HepG2 (cell line): ENCODE data around the gene NFE2. TPM values are rescaled to one million over a fixed set of nuclear protein-coding genes. Genes with fewer than 3 reads are reported as not detected.

Experiments
- BHLHE40 ChIP-seq: IDR thresholded peaks from 2 replicates; pipeline ENCODE4 v1.6.1; 2011; ENCODE audit warnings: low read length, improper control_type of control experiment
- CEBPG ChIP-seq: IDR thresholded peaks from 2 replicates; pipeline ENCODE4 v1.6.1; 2016
- CREB3 ChIP-seq: sonication (generic); formaldehyde crosslinking; IDR thresholded peaks from 2 replicates; pipeline ENCODE4 v1.5.0; 2020; ENCODE audit warnings: missing genetic modification reagents
- DR1 ChIP-seq: sonication (generic); formaldehyde crosslinking; IDR thresholded peaks from 2 replicates; pipeline ENCODE4 v1.8.0; 2021; ENCODE audit warnings: mild to moderate bottlenecking, missing genetic modification reagents, inconsistent platforms
- ELF1 ChIP-seq: sonication (generic); formaldehyde crosslinking; IDR thresholded peaks from 2 replicates; pipeline ENCODE4 v1.4.0; 2020; ENCODE audit warnings: missing genetic modification reagents
- ESRRA ChIP-seq: sonication (generic); formaldehyde crosslinking; IDR thresholded peaks from 2 replicates; pipeline ENCODE4 v1.5.1; 2020; ENCODE audit warnings: mild to moderate bottlenecking, low read depth, missing genetic modification reagents
- FOXJ3 ChIP-seq: sonication (generic); formaldehyde crosslinking; IDR thresholded peaks from 2 replicates; pipeline ENCODE4 v1.4.0; 2020; ENCODE audit warnings: missing genetic modification reagents, mild to moderate bottlenecking, borderline replicate concordance
- GABPB1 ChIP-seq: IDR thresholded peaks from 2 replicates; pipeline ENCODE4 v1.6.1; 2016; ENCODE audit warnings: mild to moderate bottlenecking, missing genetic modification reagents, moderate library complexity, missing compliant biosample characterization
- KLF15 ChIP-seq: sonication (generic); formaldehyde crosslinking; IDR thresholded peaks from 2 replicates; pipeline ENCODE4 v1.8.1; 2023; ENCODE audit warnings: borderline replicate concordance, mild to moderate bottlenecking, inconsistent platforms, missing genetic modification reagents, mixed read lengths
- MIER3 ChIP-seq: IDR thresholded peaks from 2 replicates; pipeline ENCODE4 v1.6.1; 2016; ENCODE audit warnings: missing compliant biosample characterization, borderline replicate concordance
- MTA1 ChIP-seq: sonication (generic); formaldehyde crosslinking; IDR thresholded peaks from 2 replicates; pipeline ENCODE4 v1.4.0; 2020; ENCODE audit warnings: missing genetic modification reagents, mild to moderate bottlenecking, borderline replicate concordance
- MXI1 ChIP-seq: IDR thresholded peaks from 3 replicates; pipeline ENCODE4 v1.6.1; 2012; ENCODE audit warnings: low read depth, low read length, inconsistent platforms, borderline replicate concordance
- RAD51 ChIP-seq: fragments of 450-650 bp; IDR thresholded peaks from 2 replicates; pipeline ENCODE4 v1.6.1; 2016; ENCODE audit warnings: borderline replicate concordance
- RNF219 ChIP-seq: sonication (generic); formaldehyde crosslinking; IDR thresholded peaks from 2 replicates; pipeline ENCODE4 v1.5.0; 2020; ENCODE audit warnings: mild to moderate bottlenecking, missing genetic modification reagents
- SOX6 ChIP-seq, 2 experiments: fragments of 450-650 bp in 1 of 2; sonication (generic) in 1 of 2; formaldehyde crosslinking in 1 of 2; IDR thresholded peaks; 2 replicates each; pipeline versions ENCODE4 v1.4.0 to v1.6.1; 2017 to 2020; ENCODE audit warnings: antibody characterized with exemption in 1 of 2, mild to moderate bottlenecking in 1 of 2, missing genetic modification reagents in 1 of 2
- TBL1XR1 ChIP-seq: fragments of 150-350 bp; IDR thresholded peaks from 2 replicates; pipeline ENCODE4 v1.6.1; 2014; ENCODE audit warnings: borderline replicate concordance, low read length; ENCODE audit not compliant: partially characterized antibody
- THAP8 ChIP-seq: sonication (generic); formaldehyde crosslinking; IDR thresholded peaks from 2 replicates; pipeline ENCODE4 v1.5.1; 2020; ENCODE audit warnings: missing genetic modification reagents, mild to moderate bottlenecking, borderline replicate concordance
- TOPORS ChIP-seq: sonication (generic); formaldehyde crosslinking; IDR thresholded peaks from 2 replicates; pipeline ENCODE4 v1.8.0; 2023; ENCODE audit warnings: mild to moderate bottlenecking, missing genetic modification reagents
- TP53 ChIP-seq: sonication (generic); formaldehyde crosslinking; conservative IDR thresholded peaks from 2 replicates; pipeline ENCODE4 v1.4.0; 2020; ENCODE audit warnings: missing genetic modification reagents
- TSC22D2 ChIP-seq: sonication (generic); formaldehyde crosslinking; IDR thresholded peaks from 2 replicates; pipeline ENCODE4 v1.5.1; 2020; ENCODE audit warnings: missing genetic modification reagents, mild to moderate bottlenecking, borderline replicate concordance
- ZBTB8A ChIP-seq: sonication (generic); formaldehyde crosslinking; IDR thresholded peaks from 2 replicates; pipeline ENCODE4 v1.4.0; 2020; ENCODE audit warnings: mild to moderate bottlenecking, low read depth, missing genetic modification reagents, borderline replicate concordance
- ZNF235 ChIP-seq: sonication (generic); formaldehyde crosslinking; IDR thresholded peaks from 2 replicates; pipeline ENCODE4 v1.8.1; 2023; ENCODE audit warnings: mild to moderate bottlenecking, missing genetic modification reagents, borderline replicate concordance
- ZNF251 ChIP-seq: sonication (generic); formaldehyde crosslinking; IDR thresholded peaks from 2 replicates; pipeline ENCODE4 v1.9.0; 2021; ENCODE audit warnings: mild to moderate bottlenecking, missing genetic modification reagents
- ZNF644 ChIP-seq: IDR thresholded peaks from 2 replicates; pipeline ENCODE4 v1.6.1; 2016; ENCODE audit warnings: low read depth
- ZNF75D ChIP-seq: sonication (generic); formaldehyde crosslinking; IDR thresholded peaks from 2 replicates; pipeline ENCODE4 v1.8.1; 2023; ENCODE audit warnings: missing genetic modification reagents, mild to moderate bottlenecking, borderline replicate concordance
- ZNF841 ChIP-seq: sonication (generic); formaldehyde crosslinking; IDR thresholded peaks from 2 replicates; pipeline ENCODE4 v1.8.1; 2023; ENCODE audit warnings: missing genetic modification reagents, borderline replicate concordance
- polyA plus RNA-seq, 8 experiments: library from polyadenylated mRNA; depleted of rRNA in 3 of 8; stranded (reverse) in 7 of 8; unstranded in 1 of 8; fragments of >200 nt; fragmentation: Illumina TruSeq in 4 of 8; extraction: Trizol in 4 of 8; gene quantifications; 2 replicates each; pipeline versions ENCODE4 v1.2.1 to v1.2.3, GENCODE V29; 2011 to 2016; ENCODE audit warnings: low read depth in 4 of 8, missing spikeins in 1 of 8, mixed read lengths in 1 of 8; ENCODE audit not compliant: insufficient read depth in 1 of 8
- total RNA-seq, 5 experiments: library from RNA; depleted of rRNA; stranded (reverse); fragments of >200 nt; fragmentation: Illumina TruSeq; extraction: Trizol; gene quantifications; 2 replicates each; pipeline ENCODE4 v1.2.3, GENCODE V29; 2016; ENCODE audit warnings: low read depth in 1 of 5

Gene NFE2
- total and polyA plus RNA-seq, 2 of the 13 experiments (the other 11 are each of a cell fraction or from before 2014, with no cell fraction given), result 4.5 to 7.8 TPM

- no peak for TF ChIP-seq CREB3 (CRISPR knock-in tag)
- no peak for TF ChIP-seq GABPB1 (CRISPR knock-in tag)
- TF ChIP-seq RNF219, result no peak
- TF ChIP-seq TSC22D2 (CRISPR knock-in tag), result no peak
- TF ChIP-seq ZNF75D (CRISPR knock-in tag), result no peak
- TF ChIP-seq BHLHE40, result no peak
- no peak for TF ChIP-seq KLF15
- no peak for TF ChIP-seq THAP8 (CRISPR knock-in tag)
- TF ChIP-seq ZBTB8A (CRISPR knock-in tag), result no peak
- no peak for TF ChIP-seq ZNF644 (CRISPR knock-in tag)
- 0 out of 2 replicates have a peak, but pooled peaks have one; percentile 7 for TF ChIP-seq ESRRA (CRISPR knock-in tag)
- TF ChIP-seq MTA1, result no peak
- peak; percentile 24; the same call in 1 of the 3 replicates for TF ChIP-seq MXI1
- TF ChIP-seq CEBPG, result 0 out of 2 replicates have a peak, but pooled peaks have one; percentile 1
- TF ChIP-seq TBL1XR1, result no peak
- no peak for TF ChIP-seq ZNF841
- 0 out of 2 replicates have a peak, but pooled peaks have one; percentile 33 for TF ChIP-seq FOXJ3 (CRISPR knock-in tag)
- no peak for TF ChIP-seq TOPORS (CRISPR knock-in tag)
- TF ChIP-seq ZNF251, result no peak
- TF ChIP-seq MIER3, result no peak
- TF ChIP-seq ZNF235 (CRISPR knock-in tag), result no peak
- TF ChIP-seq ELF1 (CRISPR knock-in tag), result peak; percentile 43; the same call in 1 of the 2 replicates
- TF ChIP-seq DR1 (CRISPR knock-in tag), result no peak
- TF ChIP-seq TP53 (CRISPR knock-in tag), result no peak
- TF ChIP-seq SOX6 (IDR thresholded peaks at IDR 0.05), result no peak
- TF ChIP-seq SOX6 (CRISPR knock-in tag; IDR thresholded peaks at IDR 0.05), result peak; percentile 77
- TF ChIP-seq RAD51, result 0 out of 2 replicates have a peak, but pooled peaks have one; percentile 7
Observed at GRCh38 chr12:54328595-54329337, 28.0 kb upstream of the NFE2 start (continued).
